Glutamatergic neuron (in vitro differentiated cells): ENCODE measurements around the gene NOM1. TPM values are rescaled to one million over a fixed set of nuclear protein-coding genes. Genes with fewer than 3 reads are reported as not detected.

Experiments used
- DNase-seq: peaks from one replicate; pipeline ENCODE4 v3.0.0; 2022
- H3K27ac Mint-ChIP-seq: one replicate; pipeline ENCODE4 v1.8.0; 2020; ENCODE audit warnings: mild to moderate bottlenecking, mixed read lengths, inconsistent platforms; ENCODE audit not compliant: unreplicated experiment
- H3K27me3 Mint-ChIP-seq: one replicate; pipeline ENCODE4 v1.8.0; 2020; ENCODE audit warnings: mild to moderate bottlenecking, moderate library complexity, mixed read lengths, inconsistent platforms; ENCODE audit not compliant: unreplicated experiment
- H3K36me3 Mint-ChIP-seq: one replicate; pipeline ENCODE4 v1.8.0; 2020; ENCODE audit warnings: mild to moderate bottlenecking, mixed read lengths, inconsistent platforms; ENCODE audit not compliant: unreplicated experiment
- H3K4me1 Mint-ChIP-seq: one replicate; pipeline ENCODE4 v1.8.0; 2020; ENCODE audit warnings: mild to moderate bottlenecking, low read depth, mixed read lengths, inconsistent platforms; ENCODE audit not compliant: unreplicated experiment
- H3K4me3 Mint-ChIP-seq: one replicate; pipeline ENCODE4 v1.8.0; 2020; ENCODE audit warnings: mild to moderate bottlenecking, mixed read lengths, inconsistent platforms; ENCODE audit not compliant: unreplicated experiment
- H3K9me3 Mint-ChIP-seq: one replicate; pipeline ENCODE4 v1.8.0; 2020; ENCODE audit warnings: mild to moderate bottlenecking, moderate library complexity, mixed read lengths, inconsistent platforms; ENCODE audit not compliant: unreplicated experiment
- total RNA-seq: library from RNA; stranded (reverse); fragmentation: NEBNext Ultra II Directional; extraction: Animal tissue kit (Norgen Biotek cat#: 25700); gene quantifications from one replicate; pipeline ENCODE4 v1.2.1, GENCODE V29; 2021; ENCODE audit not compliant: unreplicated experiment
- TF ChIP-seq, protein P1 (sequence below): fragments of 200-600 bp; sonication (generic); IDR thresholded peaks from one replicate; pipeline ENCODE4 v1.5.0; 2021; ENCODE audit not compliant: partially characterized antibody, unreplicated experiment

NOM1 gene
- total RNA-seq, 1 donor from 2014 or later: 18.0 TPM

DNA sequence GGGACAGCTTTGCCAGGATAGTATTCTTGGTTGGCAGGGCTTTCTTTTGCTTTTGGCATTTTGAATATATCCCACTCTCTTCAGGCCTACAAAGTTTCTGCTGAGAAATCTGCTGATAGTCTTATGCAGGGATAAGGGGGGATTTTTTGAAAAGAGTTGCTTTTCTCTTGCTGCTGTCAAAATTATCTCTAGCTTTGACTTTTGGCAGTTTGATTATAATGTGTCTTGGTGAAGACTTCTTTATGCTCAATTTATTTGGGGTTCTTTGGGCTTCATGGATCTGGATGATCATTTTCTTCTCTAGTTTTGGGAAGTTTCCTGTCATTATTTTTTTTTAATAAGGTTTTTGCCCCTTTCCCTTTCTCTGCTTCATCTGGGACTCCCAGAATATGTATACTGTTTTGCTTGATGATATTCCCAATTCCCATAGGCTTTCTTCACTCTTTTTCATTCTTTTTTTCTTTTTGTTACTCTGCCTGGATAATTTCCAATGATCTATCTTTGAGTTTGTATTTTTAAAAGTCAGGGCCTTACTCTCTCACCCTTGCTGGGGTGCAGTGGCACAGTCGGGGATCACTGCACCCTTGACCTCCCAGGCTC lies 29.6 kb downstream of the NOM1 start:
- no peak for DNase-seq
- Mint-ChIP-seq H3K27me3 (peaks cover 1% of the 10 kb centered on the region), H3K9me3 (peaks cover 2% of the 10 kb centered on the region), H3K27ac (no peak overlapping the region), H3K4me1 (no peaks in the 10 kb centered on the region), H3K36me3 (peaks cover 12% of the 10 kb centered on the region), H3K4me3 (no peak overlapping the region)
- TF ChIP-seq, protein P1, sequence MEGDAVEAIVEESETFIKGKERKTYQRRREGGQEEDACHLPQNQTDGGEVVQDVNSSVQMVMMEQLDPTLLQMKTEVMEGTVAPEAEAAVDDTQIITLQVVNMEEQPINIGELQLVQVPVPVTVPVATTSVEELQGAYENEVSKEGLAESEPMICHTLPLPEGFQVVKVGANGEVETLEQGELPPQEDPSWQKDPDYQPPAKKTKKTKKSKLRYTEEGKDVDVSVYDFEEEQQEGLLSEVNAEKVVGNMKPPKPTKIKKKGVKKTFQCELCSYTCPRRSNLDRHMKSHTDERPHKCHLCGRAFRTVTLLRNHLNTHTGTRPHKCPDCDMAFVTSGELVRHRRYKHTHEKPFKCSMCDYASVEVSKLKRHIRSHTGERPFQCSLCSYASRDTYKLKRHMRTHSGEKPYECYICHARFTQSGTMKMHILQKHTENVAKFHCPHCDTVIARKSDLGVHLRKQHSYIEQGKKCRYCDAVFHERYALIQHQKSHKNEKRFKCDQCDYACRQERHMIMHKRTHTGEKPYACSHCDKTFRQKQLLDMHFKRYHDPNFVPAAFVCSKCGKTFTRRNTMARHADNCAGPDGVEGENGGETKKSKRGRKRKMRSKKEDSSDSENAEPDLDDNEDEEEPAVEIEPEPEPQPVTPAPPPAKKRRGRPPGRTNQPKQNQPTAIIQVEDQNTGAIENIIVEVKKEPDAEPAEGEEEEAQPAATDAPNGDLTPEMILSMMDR: no peak

DNA sequence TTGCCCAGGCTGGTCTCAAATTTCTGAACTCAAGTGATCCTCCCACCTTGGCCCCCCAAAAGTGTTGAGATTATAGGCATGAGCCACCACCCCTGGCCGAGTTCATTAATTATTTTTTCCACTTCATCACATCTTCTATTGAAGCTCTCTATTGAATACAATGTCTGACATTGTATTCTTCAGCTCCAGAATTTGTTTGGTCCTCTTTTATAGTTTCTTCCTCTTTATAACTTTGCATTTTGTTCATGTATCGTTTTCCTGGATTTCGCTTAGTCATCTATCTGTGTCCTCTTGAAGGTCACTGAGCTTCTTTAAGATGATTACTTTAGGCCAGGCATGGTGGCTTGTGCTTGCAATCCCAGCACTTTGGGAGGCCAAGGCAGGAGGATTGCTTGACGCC lies 30.2 kb downstream of the NOM1 start:
- TF ChIP-seq, protein P1: no peak
- Mint-ChIP-seq H3K4me3 (no peak overlapping the region), H3K9me3 (peaks cover 2% of the 10 kb centered on the region), H3K27me3 (peaks cover 1% of the 10 kb centered on the region), H3K36me3 (peaks cover 12% of the 10 kb centered on the region), H3K27ac (no peak overlapping the region), H3K4me1 (no peaks in the 10 kb centered on the region)
- no peak for DNase-seq

DNA sequence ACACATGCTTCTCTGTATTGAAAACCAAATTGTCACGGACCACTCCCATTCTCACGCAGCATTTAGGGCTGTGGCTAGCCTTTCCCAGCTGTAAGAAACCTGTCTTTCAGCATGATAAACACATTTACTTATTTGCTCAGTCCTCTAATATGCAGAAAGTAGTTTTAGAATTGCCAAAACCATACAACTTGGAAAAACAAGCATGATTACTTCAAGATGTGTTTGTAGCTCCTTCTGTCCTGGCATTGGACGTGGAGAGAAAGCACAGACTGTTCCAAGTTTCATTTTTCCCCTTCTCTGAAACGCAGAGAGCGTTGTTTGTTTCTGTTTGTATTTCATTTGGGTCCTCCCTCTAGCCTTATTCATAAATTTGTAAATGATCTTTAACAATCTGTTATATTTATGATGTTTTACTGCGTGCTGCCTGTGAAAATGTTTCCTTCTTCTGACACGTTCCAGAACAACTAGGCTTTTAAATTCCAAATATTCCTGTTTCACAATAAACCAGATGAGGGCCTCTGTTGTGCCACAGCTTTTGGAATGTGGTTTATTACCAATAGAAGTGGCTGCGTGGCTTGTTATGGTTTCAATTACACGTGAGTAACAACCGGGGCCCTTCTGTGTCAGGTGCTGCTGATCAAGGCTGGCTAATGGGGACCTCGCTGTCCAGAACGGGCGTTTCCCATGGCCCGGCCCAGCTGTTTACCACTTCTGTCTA lies 34.8 kb downstream of the NOM1 start:
- H3K4me3 Mint-ChIP-seq: no peak overlapping the region
- no peaks in the 10 kb centered on the region for H3K4me1 Mint-ChIP-seq
- DNase-seq: no peak
- H3K27ac Mint-ChIP-seq: no peak overlapping the region
- H3K9me3 Mint-ChIP-seq: peaks cover 2% of the 10 kb centered on the region
- peaks cover 2% of the 10 kb centered on the region for H3K27me3 Mint-ChIP-seq
- TF ChIP-seq, protein P1: no peak
- peaks cover 12% of the 10 kb centered on the region for H3K36me3 Mint-ChIP-seq

DNA sequence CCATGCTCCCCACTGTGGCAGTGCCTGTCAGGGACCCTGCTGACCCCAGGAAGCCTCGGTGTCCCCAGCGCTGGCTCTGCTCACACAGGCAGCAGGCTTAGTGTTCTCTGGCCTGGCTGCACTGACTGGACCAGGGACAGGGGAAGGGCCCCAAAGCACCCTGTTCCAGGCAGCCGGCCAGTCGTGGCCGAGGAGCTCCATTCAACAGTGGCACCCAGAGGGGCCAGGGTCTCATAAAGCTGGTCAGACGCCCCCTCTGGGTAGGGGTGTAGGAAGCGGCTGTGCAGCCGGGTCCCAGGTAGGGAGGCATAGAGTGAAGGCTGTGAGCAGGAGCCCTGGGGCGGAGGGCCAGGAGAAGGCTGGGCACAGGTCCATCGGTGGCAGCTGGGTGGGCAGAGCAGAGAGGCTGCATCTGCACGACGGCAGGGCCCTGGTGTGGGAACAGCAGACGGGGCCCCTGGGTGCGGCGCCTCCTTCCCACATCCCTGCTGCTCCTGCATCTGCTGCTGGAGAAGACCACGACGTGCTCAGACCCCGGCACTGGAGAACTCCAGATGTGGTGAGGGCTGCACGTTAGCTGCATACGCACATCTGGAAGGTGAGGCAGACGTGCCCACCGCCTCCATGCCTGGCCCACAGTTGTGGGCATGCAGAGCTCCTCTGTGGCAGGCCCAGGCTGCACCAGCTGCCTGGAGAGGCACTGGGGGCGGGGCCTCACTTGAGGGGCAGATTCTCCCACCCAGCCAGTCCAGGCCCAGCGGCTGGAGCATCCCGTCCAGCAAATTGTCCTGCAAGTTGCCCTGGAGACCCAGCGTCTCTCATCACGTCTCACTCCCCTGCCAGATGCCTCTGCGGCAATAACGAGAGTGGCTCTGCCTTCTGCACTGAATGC lies 35.8 kb downstream of the NOM1 start:
- no peak overlapping the region for H3K27ac Mint-ChIP-seq
- peaks cover 3% of the 10 kb centered on the region for H3K9me3 Mint-ChIP-seq
- TF ChIP-seq, protein P1: no peak
- H3K4me1 Mint-ChIP-seq: no peaks in the 10 kb centered on the region
- no peak overlapping the region for H3K4me3 Mint-ChIP-seq
- H3K36me3 Mint-ChIP-seq: peaks cover 6% of the 10 kb centered on the region
- no peak for DNase-seq
- H3K27me3 Mint-ChIP-seq: peaks cover 3% of the 10 kb centered on the region

DNA sequence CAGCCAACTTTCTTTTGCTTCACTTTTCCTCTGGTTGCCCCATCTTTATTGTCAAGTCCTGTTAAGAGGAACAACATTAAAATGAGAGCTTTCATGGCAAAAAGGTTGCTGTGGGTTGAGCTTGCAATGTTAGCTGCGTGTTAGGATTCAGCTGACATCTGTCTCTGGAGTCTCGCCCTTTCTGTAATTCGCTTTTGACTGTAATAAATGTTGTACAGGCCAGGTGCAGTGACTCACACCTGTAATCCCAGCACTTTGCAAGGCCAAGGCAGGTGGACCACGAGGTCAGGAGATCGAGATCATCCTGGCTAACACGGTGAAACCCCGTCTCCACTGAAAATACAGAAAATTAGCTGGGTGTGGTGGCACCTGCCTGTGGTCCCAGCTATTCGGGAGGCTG lies 36.9 kb downstream of the NOM1 start:
- Mint-ChIP-seq H3K36me3 (peaks cover 5% of the 10 kb centered on the region), H3K4me1 (no peaks in the 10 kb centered on the region), H3K27ac (no peak overlapping the region), H3K27me3 (peaks cover 5% of the 10 kb centered on the region), H3K4me3 (no peak overlapping the region), H3K9me3 (peaks cover 5% of the 10 kb centered on the region)
- TF ChIP-seq, protein P1: no peak
- no peak for DNase-seq
